GM04504 (cell line): ENCODE data around the gene OR7C2.
"Not testable (repeated sequence)": the region's sequence is repeated elsewhere in the genome, so short reads cannot be mapped to it uniquely, and the experiment has no call there.

Source experiments
- DNase-seq: peaks from one replicate; pipeline ENCODE4 v3.0.0-alpha.2; 2012; ENCODE audit warnings: low read depth

The OR7C2 gene

GRCh38 chr19:14941189-14941588 is at the start of gene OR7C2:
Gene OR7C2, plus strand, starts transcription at chr19:14941489. Its CDS starts 0 bp downstream, at chr19:14941489.
- DNase-seq = no peak

- DNase-seq = no peak
These were observed 39.5 kb upstream of the OR7C2 start for GRCh38 chr19:14901675-14902260.

GRCh38 chr19:14906711-14907110 is 34.6 kb upstream of the OR7C2 start:
- no peak for DNase-seq

- no peak for DNase-seq
These were observed 26.2 kb upstream of the OR7C2 start for GRCh38 chr19:14915116-14915515.

- DNase-seq = no peak
These were observed 24.4 kb upstream of the OR7C2 start for GRCh38 chr19:14916848-14917247.

- DNase-seq = no peak
These were observed 7.8 kb upstream of the OR7C2 start for GRCh38 chr19:14933506-14933905.

GRCh38 chr19:14940266-14940665 is 1.0 kb upstream of the OR7C2 start:
- DNase-seq = no peak

- DNase-seq = no peak
These were observed 2.3 kb downstream of the OR7C2 start for GRCh38 chr19:14943601-14944000.

- no peak for DNase-seq
These were observed 3.2 kb downstream of the OR7C2 start for GRCh38 chr19:14944456-14944855.

GRCh38 chr19:14949413-14949812 is 8.1 kb downstream of the OR7C2 start:
- not testable (repeated sequence) for DNase-seq

- no peak for DNase-seq
These were observed 8.6 kb downstream of the OR7C2 start for GRCh38 chr19:14949876-14950275.

- no peak for DNase-seq
These were observed 9.1 kb downstream of the OR7C2 start for GRCh38 chr19:14950421-14950820.

GRCh38 chr19:14952767-14953166 is 11.5 kb downstream of the OR7C2 start:
- DNase-seq = no peak

GRCh38 chr19:14954071-14954655 is 12.9 kb downstream of the OR7C2 start:
- DNase-seq = no peak

- no peak for DNase-seq
These were observed 16.2 kb downstream of the OR7C2 start for GRCh38 chr19:14957464-14957863.

- no peak for DNase-seq
These were observed 18.0 kb downstream of the OR7C2 start for GRCh38 chr19:14959263-14959662.

GRCh38 chr19:14961956-14962685 is 20.8 kb downstream of the OR7C2 start:
- DNase-seq = no peak

- DNase-seq = no peak
These were observed 27.0 kb downstream of the OR7C2 start for GRCh38 chr19:14968247-14968646.

GRCh38 chr19:14971474-14971873 is 30.2 kb downstream of the OR7C2 start:
- DNase-seq = no peak

GRCh38 chr19:14972676-14973075 is 31.4 kb downstream of the OR7C2 start:
- DNase-seq = no peak

- no peak for DNase-seq
These were observed 33.2 kb downstream of the OR7C2 start for GRCh38 chr19:14974488-14974887.

GRCh38 chr19:14977128-14977527 is 35.8 kb downstream of the OR7C2 start:
- no peak for DNase-seq

GRCh38 chr19:14978161-14978776 is 37.0 kb downstream of the OR7C2 start:
- DNase-seq = no peak
